ENCODE results near the gene PKDCC. TPM values are rescaled to one million over a fixed set of nuclear protein-coding genes. Genes with fewer than 3 reads are reported as not detected.
"Not testable (repeated sequence)": the region's sequence is repeated elsewhere in the genome, so short reads cannot be mapped to it uniquely, and the experiment has no call there.

Gene PKDCC
- total RNA-seq, 2 donors from 2014 or later, result 85.3 to 105 TPM

GRCh38 chr2:42063431-42064171, 15.8 kb downstream of the PKDCC start:
- peaks cover 26% of the 10 kb centered on the region for H3K4me1 ChIP-seq (ENCODE audit: control insufficient read depth, insufficient read depth, low read length)

GRCh38 chr2:42064417-42064942, 16.7 kb downstream of the PKDCC start:
- no peak overlapping the region for H3K4me3 Mint-ChIP-seq
- peaks cover 26% of the 10 kb centered on the region for H3K4me1 ChIP-seq (ENCODE audit: control insufficient read depth, insufficient read depth, low read length)
- H3K9me3 ChIP-seq (ENCODE audit: control insufficient read depth, low read length), result no peaks in the 10 kb centered on the region
- H3K4me3 ChIP-seq (ENCODE audit: low read length), result no peak overlapping the region
- peaks cover 27% of the 10 kb centered on the region for H3K27me3 Mint-ChIP-seq (ENCODE audit: insufficient read depth)
- H3K9me3 Mint-ChIP-seq, result no peaks in the 10 kb centered on the region
- WGBS, 2 experiments (ENCODE audit: insufficient coverage in 1 of 2, insufficient read length in 1 of 2), result 89 to 95% methylated on average over 4 to 7 of the region's 8 CpGs
- no peak for DNase-seq
- H3K27ac ChIP-seq (ENCODE audit: low read depth, low read length), result no peak overlapping the region
- peaks cover 2% of the 10 kb centered on the region for H3K36me3 Mint-ChIP-seq (ENCODE audit: low read depth)
- TF ChIP-seq CTCF (conservative IDR thresholded peaks at IDR 0.05), result no peak
- no peak overlapping the region for H3K27ac Mint-ChIP-seq
- H3K36me3 ChIP-seq (ENCODE audit: control insufficient read depth, insufficient read depth, low read length), result peaks cover 3% of the 10 kb centered on the region
- no peak overlapping the region for H3K9ac ChIP-seq (ENCODE audit: extremely low read depth, low read length, poor library complexity, severe bottlenecking)
- H3K27me3 ChIP-seq (ENCODE audit: control insufficient read depth, insufficient read depth, low read length, poor library complexity, severe bottlenecking), result no peaks in the 10 kb centered on the region
- peaks cover 52% of the 10 kb centered on the region for H3K4me1 Mint-ChIP-seq

More at GRCh38 chr2:42063431-42064171, 15.8 kb downstream of the PKDCC start:
- Mint-ChIP-seq H3K4me3 (no peak overlapping the region), H3K9me3 (no peaks in the 10 kb centered on the region), H3K4me1 (peaks cover 53% of the 10 kb centered on the region), H3K27ac (peak overlapping the region; percentile 90), H3K36me3 (ENCODE audit: low read depth) (peaks cover 10% of the 10 kb centered on the region), H3K27me3 (ENCODE audit: insufficient read depth) (peaks cover 21% of the 10 kb centered on the region)
- no peak for TF ChIP-seq CTCF (conservative IDR thresholded peaks at IDR 0.05)
- Histone ChIP-seq H3K27ac (ENCODE audit: low read depth, low read length) (peak overlapping the region; percentile 20), H3K9me3 (ENCODE audit: control insufficient read depth, low read length) (no peaks in the 10 kb centered on the region), H3K36me3 (ENCODE audit: control insufficient read depth, insufficient read depth, low read length) (peaks cover 11% of the 10 kb centered on the region), H3K4me3 (ENCODE audit: low read length) (no peak overlapping the region), H3K9ac (ENCODE audit: extremely low read depth, low read length, poor library complexity, severe bottlenecking) (no peak overlapping the region), H3K27me3 (ENCODE audit: control insufficient read depth, insufficient read depth, low read length, poor library complexity, severe bottlenecking) (no peaks in the 10 kb centered on the region)
- DNase-seq, result peak; percentile 68
- WGBS, 2 experiments (ENCODE audit: insufficient coverage in 1 of 2, insufficient read length in 1 of 2), result 61 to 74% methylated on average over 2 to 5 of the region's 5 CpGs

- peaks cover 26% of the 10 kb centered on the region for H3K4me1 ChIP-seq (ENCODE audit: control insufficient read depth, insufficient read depth, low read length)
- Mint-ChIP-seq H3K27me3 (ENCODE audit: insufficient read depth) (peaks cover 33% of the 10 kb centered on the region), H3K4me1 (peaks cover 44% of the 10 kb centered on the region)
- H3K9ac ChIP-seq (ENCODE audit: extremely low read depth, low read length, poor library complexity, severe bottlenecking); H3K4me3 Mint-ChIP-seq; H3K36me3 Mint-ChIP-seq (ENCODE audit: low read depth); H3K27ac ChIP-seq (ENCODE audit: low read depth, low read length); H3K4me3 ChIP-seq (ENCODE audit: low read length); H3K27me3 ChIP-seq (ENCODE audit: control insufficient read depth, insufficient read depth, low read length, poor library complexity, severe bottlenecking); H3K9me3 Mint-ChIP-seq; H3K9me3 ChIP-seq (ENCODE audit: control insufficient read depth, low read length); H3K36me3 ChIP-seq (ENCODE audit: control insufficient read depth, insufficient read depth, low read length); DNase-seq; H3K27ac Mint-ChIP-seq: not testable (repeated sequence)
- WGBS, 2 experiments (ENCODE audit: insufficient coverage in 1 of 2, insufficient read length in 1 of 2), result 97% methylated on average over 5 of the region's 5 CpGs; no CpG with 5 or more reads in 1 of the 2 experiments
These were observed 17.9 kb downstream of the PKDCC start for GRCh38 chr2:42065753-42066152.

DNA sequence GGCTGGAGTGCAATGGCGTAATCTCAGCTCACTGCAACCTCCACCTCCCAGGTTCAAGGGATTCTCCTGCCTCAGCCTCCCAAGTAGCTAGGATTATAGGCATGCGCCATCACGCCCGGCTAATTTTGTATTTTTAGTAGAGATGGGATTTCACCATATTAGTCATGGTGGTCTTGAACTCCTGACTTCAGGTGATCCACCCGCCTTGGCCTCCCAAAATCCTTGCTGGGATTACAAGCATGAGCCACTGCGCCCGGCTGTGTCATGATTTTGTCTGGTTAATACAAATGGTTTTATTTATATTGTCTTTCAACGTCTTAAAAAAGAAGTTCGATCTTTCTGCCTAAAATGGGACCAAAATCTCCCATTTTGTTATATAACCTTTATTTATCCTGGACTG, 19.2 kb downstream of the PKDCC start:
- H3K4me3 ChIP-seq (ENCODE audit: low read length), result not testable (repeated sequence)

More for the DNA sequence above, 19.2 kb downstream of the PKDCC start:
- not testable (repeated sequence) for H3K27ac Mint-ChIP-seq; H3K4me3 Mint-ChIP-seq; H3K9ac ChIP-seq (ENCODE audit: extremely low read depth, low read length, poor library complexity, severe bottlenecking); H3K36me3 ChIP-seq (ENCODE audit: control insufficient read depth, insufficient read depth, low read length); H3K27ac ChIP-seq (ENCODE audit: low read depth, low read length); H3K9me3 ChIP-seq (ENCODE audit: control insufficient read depth, low read length); H3K36me3 Mint-ChIP-seq (ENCODE audit: low read depth); H3K9me3 Mint-ChIP-seq; DNase-seq; H3K27me3 ChIP-seq (ENCODE audit: control insufficient read depth, insufficient read depth, low read length, poor library complexity, severe bottlenecking)
- Mint-ChIP-seq H3K4me1 (peaks cover 32% of the 10 kb centered on the region), H3K27me3 (ENCODE audit: insufficient read depth) (peaks cover 33% of the 10 kb centered on the region)
- peaks cover 17% of the 10 kb centered on the region for H3K4me1 ChIP-seq (ENCODE audit: control insufficient read depth, insufficient read depth, low read length)
- WGBS, 2 experiments (ENCODE audit: insufficient coverage in 1 of 2, insufficient read length in 1 of 2), result 95 to 97% methylated on average over 4 to 9 of the region's 9 CpGs

Data from endodermal cell (in vitro differentiated cells).